ENCODE results near the gene CFAP298. TPM values are rescaled to one million over a fixed set of nuclear protein-coding genes. Genes with fewer than 3 reads are reported as not detected.
A peak's percentile ranks its signal among the peaks of the same experiment; 100 is the strongest.

The CFAP298 gene
- total and polyA plus RNA-seq, 2 donors (not counting 3 experiments of a cell fraction or from before 2014, with no cell fraction given): 17.6 to 44.1 TPM

DNA sequence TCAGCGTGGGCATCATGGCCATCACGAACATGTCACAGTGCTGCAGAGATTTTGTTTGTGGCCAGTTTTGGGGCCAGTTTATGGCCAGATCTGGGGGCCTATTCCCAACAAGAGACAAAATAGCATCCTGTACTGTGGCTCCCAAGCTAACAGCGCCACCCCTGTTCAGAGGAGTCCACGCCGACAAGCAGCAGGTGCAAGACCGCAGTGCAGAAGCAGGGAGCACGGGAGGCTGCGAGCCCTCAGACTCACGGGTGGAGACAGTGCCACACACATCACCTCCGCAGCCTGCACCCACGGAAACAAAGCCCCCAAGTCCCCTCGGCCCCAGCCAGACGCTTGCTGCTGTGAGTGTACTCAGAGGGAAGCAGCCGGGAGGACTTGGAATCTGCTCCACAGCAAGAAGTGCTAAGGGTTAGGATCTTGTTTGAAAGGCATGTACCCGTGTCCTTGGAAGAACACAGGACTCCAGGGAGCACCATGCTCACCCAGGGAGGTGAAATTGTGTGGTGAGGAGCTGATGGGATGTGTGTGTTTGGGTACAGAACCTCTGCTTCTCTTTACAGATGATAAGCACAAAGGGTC is 34.0 kb downstream of the CFAP298 start:
- Histone ChIP-seq H3K79me2 (ENCODE audit: control insufficient read depth, insufficient read depth, low read length) (no peaks in the 10 kb centered on the region), H3K4me3 (replicated peaks in 1 of 3; ENCODE audit: insufficient read depth in 1 of 3, low read depth in 1 of 3, low read length in 3 of 3) (no peak overlapping the region), H3K27me3 (ENCODE audit: control insufficient read depth in 2 of 2, insufficient read depth in 2 of 2, low read length in 2 of 2) (peaks cover 3 to 13% of the 10 kb centered on the region in 2 experiments), H3K27ac (ENCODE audit: insufficient read depth, low read depth, low read length) (no peak overlapping the region), H3K4me2 (ENCODE audit: insufficient read depth, low read length) (no peak overlapping the region), H4K20me1 (replicated peaks; ENCODE audit: control insufficient read depth, extremely low read depth, insufficient read depth, low read length) (no peaks in the 10 kb centered on the region), H3K9me3 (replicated peaks; ENCODE audit: control insufficient read depth, insufficient read depth, low read length) (no peaks in the 10 kb centered on the region), H2AFZ (ENCODE audit: low read depth, low read length) (no peak overlapping the region), H3K9ac (replicated peaks; ENCODE audit: extremely low read depth, insufficient read depth, low read length) (no peak overlapping the region), H3K36me3 (ENCODE audit: control insufficient read depth in 2 of 2, extremely low read depth in 1 of 2, insufficient read depth in 2 of 2, low read length in 2 of 2) (no peaks in the 10 kb centered on the region), H3K4me1 (ENCODE audit: control insufficient read depth, extremely low read depth, insufficient read depth, low read length) (no peaks in the 10 kb centered on the region), H3K9me1 (replicated peaks; ENCODE audit: control insufficient read depth, extremely low read depth, insufficient read depth, low read length) (no peaks in the 10 kb centered on the region)
- TF ChIP-seq JUN (IDR thresholded peaks at IDR 0.05; ENCODE audit: borderline replicate concordance, insufficient read depth, insufficient read length, low read depth): no peak
- TF ChIP-seq, protein P1, sequence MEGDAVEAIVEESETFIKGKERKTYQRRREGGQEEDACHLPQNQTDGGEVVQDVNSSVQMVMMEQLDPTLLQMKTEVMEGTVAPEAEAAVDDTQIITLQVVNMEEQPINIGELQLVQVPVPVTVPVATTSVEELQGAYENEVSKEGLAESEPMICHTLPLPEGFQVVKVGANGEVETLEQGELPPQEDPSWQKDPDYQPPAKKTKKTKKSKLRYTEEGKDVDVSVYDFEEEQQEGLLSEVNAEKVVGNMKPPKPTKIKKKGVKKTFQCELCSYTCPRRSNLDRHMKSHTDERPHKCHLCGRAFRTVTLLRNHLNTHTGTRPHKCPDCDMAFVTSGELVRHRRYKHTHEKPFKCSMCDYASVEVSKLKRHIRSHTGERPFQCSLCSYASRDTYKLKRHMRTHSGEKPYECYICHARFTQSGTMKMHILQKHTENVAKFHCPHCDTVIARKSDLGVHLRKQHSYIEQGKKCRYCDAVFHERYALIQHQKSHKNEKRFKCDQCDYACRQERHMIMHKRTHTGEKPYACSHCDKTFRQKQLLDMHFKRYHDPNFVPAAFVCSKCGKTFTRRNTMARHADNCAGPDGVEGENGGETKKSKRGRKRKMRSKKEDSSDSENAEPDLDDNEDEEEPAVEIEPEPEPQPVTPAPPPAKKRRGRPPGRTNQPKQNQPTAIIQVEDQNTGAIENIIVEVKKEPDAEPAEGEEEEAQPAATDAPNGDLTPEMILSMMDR (IDR thresholded peaks at IDR 0.05; ENCODE audit: extremely low read depth in 1 of 2, insufficient read depth in 1 of 2, low read depth in 1 of 2, low read length in 2 of 2): peak; percentile 29 to 56
- intact Hi-C loops (cut with micrococcal nuclease) (no loop called here), dilution Hi-C loops (cut with MboI; ENCODE audit: extremely low pct_ligation_motif_present, low sequenced_read_pairs) (no loop called here)
- no TSS peak for BruUV-seq (replicated peaks)
- CTCF ChIA-PET: interaction anchor here (1.0 to 2.0 kb wide), 7 partner anchors 9 to 175 kb away, joined by 3 to 14 read pairs (median 3); no protein-coding TSS in a partner anchor
- FAIRE-seq (peak; percentile 21), DNase-seq (ENCODE audit: low read depth, low spot score) (peak; percentile 22)
- POLR2A ChIA-PET: no interaction called here

DNA sequence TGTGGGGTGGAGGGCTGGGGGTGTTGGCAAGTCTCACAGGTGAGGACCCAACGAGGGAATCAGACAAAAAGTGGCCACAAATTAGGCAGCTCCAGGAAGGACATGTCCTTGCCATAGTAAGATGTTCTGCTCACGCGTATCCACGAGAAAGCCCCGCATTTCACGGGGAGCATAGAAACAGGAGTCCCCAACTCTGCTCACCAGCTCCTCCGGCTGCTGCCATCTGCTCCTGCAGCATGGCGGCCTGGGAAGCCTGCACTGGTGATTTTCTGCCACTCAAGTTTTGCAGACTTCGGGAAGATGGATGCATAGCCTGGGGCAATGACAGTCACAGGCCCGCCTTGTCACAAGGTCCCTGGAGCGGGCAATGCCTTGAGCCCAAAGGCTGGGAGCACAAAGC is 36.2 kb downstream of the CFAP298 start:
- Histone ChIP-seq H3K27me3 (ENCODE audit: control insufficient read depth in 2 of 2, insufficient read depth in 2 of 2, low read length in 2 of 2) (peaks cover 3 to 13% of the 10 kb centered on the region in 2 experiments), H3K4me3 (replicated peaks in 1 of 3; ENCODE audit: insufficient read depth in 1 of 3, low read depth in 1 of 3, low read length in 3 of 3) (no peak overlapping the region), H3K9ac (replicated peaks; ENCODE audit: extremely low read depth, insufficient read depth, low read length) (no peak overlapping the region), H3K4me1 (ENCODE audit: control insufficient read depth, extremely low read depth, insufficient read depth, low read length) (no peaks in the 10 kb centered on the region), H4K20me1 (replicated peaks; ENCODE audit: control insufficient read depth, extremely low read depth, insufficient read depth, low read length) (no peaks in the 10 kb centered on the region), H3K4me2 (ENCODE audit: insufficient read depth, low read length) (no peak overlapping the region), H3K79me2 (ENCODE audit: control insufficient read depth, insufficient read depth, low read length) (no peaks in the 10 kb centered on the region), H2AFZ (ENCODE audit: low read depth, low read length) (no peak overlapping the region), H3K27ac (ENCODE audit: insufficient read depth, low read depth, low read length) (no peak overlapping the region), H3K36me3 (ENCODE audit: control insufficient read depth in 2 of 2, extremely low read depth in 1 of 2, insufficient read depth in 2 of 2, low read length in 2 of 2) (no peaks in the 10 kb centered on the region), H3K9me1 (replicated peaks; ENCODE audit: control insufficient read depth, extremely low read depth, insufficient read depth, low read length) (no peaks in the 10 kb centered on the region), H3K9me3 (replicated peaks; ENCODE audit: control insufficient read depth, insufficient read depth, low read length) (no peaks in the 10 kb centered on the region)
- DNase-seq (ENCODE audit: low read depth, low spot score): no peak
- TF ChIP-seq FOS (IDR thresholded peaks at IDR 0.05; ENCODE audit: borderline replicate concordance, insufficient read depth, low read length) (no peak), EZH2 (IDR thresholded peaks at IDR 0.05; ENCODE audit: borderline replicate concordance, low read depth, low read length, severe bottlenecking) (no peak), JUN (IDR thresholded peaks at IDR 0.05; ENCODE audit: borderline replicate concordance, insufficient read depth, insufficient read length, low read depth) (no peak), MYC (IDR thresholded peaks at IDR 0.05; ENCODE audit: low read depth, low read length) (no peak), POLR2AphosphoS5 (IDR thresholded peaks at IDR 0.05; ENCODE audit: insufficient read depth, low read depth, low read length) (no peak), POLR2A (IDR thresholded peaks at IDR 0.05; ENCODE audit: low read depth, low read length) (no peak), GATA2 (IDR thresholded peaks at IDR 0.05; ENCODE audit: insufficient read depth, insufficient read length, low read depth, low read length) (no peak)
- TF ChIP-seq, protein P1 (IDR thresholded peaks at IDR 0.05; ENCODE audit: extremely low read depth in 1 of 2, insufficient read depth in 1 of 2, low read depth in 1 of 2, low read length in 2 of 2): no peak
- TF ChIP-seq, protein P2, sequence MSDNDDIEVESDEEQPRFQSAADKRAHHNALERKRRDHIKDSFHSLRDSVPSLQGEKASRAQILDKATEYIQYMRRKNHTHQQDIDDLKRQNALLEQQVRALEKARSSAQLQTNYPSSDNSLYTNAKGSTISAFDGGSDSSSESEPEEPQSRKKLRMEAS (IDR thresholded peaks at IDR 0.05; ENCODE audit: insufficient read depth, insufficient read length): no peak
- POLR2A ChIA-PET: no interaction called here
- no TSS peak for BruUV-seq (replicated peaks)
- dilution Hi-C loops (cut with MboI; ENCODE audit: extremely low pct_ligation_motif_present, low sequenced_read_pairs): no loop called here
- intact Hi-C loops (cut with micrococcal nuclease): no loop called here
- CTCF ChIA-PET: interaction anchor here (1.0 to 1.4 kb wide), 2 partner anchors 25 to 173 kb away, joined by 5 to 6 read pairs; no protein-coding TSS in a partner anchor
- FAIRE-seq: no peak

All from endothelial cell of umbilical vein (primary cell).